ENCODE data around the gene CORO7. TPM values are rescaled to one million over a fixed set of nuclear protein-coding genes. Genes with fewer than 3 reads are reported as not detected.
"Not testable (repeated sequence)": the region's sequence is repeated elsewhere in the genome, so short reads cannot be mapped to it uniquely, and the experiment has no call there.

The CORO7 gene
- polyA plus RNA-seq, 3 donors, result 14.7 to 26.7 (median 21.5) TPM

DNA sequence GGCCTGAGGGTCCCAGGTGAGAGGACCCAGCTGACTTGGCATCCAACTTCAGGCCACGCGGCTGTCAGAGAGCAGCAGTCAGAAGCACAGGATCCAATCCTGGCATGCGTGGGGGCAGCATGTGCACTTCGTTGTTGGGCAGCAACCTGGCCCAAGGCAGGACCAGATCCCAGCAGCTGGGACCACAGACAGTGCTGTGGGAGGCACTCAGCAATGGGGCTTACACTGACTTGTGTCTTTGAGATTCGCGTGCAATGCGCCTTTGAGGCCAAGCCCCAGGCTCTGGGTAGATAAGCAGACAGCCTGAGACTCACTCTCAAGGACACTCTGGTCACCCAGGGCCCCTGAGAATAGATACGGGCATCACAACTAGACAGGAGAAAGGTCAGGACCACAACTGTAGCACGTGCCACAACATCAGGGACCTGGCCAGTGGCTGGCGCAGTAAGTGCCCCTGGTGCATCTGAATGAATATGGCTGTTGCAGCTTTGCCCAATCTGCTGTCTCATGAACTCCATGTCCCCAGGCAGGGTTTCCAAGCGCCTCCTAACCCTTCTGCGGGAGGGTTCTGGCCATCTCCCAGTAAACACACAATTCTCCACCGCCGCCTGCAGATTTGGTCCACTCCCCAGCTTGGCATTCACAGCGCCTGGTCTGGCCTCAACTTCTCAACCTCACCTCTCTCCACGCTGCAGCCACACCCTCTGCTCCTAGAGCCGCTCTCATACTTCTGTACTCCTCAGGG, 68.5 kb downstream of the CORO7 start:
- no peak for DNase-seq (ENCODE audit: extremely low read depth in 1 of 11, low read depth in 9 of 11, low spot score in 4 of 11)

DNA sequence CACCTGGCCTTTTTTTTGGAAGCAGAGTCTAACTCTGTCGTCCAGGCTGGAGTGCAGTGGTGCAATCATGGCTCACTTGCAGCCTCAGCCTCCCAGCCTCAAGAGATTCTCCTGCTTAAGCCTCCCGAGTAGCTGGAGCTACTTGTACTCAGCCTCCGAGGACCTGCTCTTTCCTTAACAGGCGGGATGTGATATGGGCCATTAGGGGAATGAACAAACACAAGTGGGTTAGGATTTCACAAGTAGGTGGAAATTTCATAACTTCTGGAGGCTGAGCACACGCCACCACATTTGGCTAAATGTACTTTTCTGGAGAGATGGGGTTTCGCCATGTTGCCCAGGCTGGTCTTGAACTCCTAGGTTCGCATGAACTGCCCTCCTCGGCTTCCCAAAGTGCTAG, 69.4 kb downstream of the CORO7 start:
- no peak for DNase-seq (ENCODE audit: extremely low read depth in 1 of 11, low read depth in 9 of 11, low spot score in 4 of 11)

DNA sequence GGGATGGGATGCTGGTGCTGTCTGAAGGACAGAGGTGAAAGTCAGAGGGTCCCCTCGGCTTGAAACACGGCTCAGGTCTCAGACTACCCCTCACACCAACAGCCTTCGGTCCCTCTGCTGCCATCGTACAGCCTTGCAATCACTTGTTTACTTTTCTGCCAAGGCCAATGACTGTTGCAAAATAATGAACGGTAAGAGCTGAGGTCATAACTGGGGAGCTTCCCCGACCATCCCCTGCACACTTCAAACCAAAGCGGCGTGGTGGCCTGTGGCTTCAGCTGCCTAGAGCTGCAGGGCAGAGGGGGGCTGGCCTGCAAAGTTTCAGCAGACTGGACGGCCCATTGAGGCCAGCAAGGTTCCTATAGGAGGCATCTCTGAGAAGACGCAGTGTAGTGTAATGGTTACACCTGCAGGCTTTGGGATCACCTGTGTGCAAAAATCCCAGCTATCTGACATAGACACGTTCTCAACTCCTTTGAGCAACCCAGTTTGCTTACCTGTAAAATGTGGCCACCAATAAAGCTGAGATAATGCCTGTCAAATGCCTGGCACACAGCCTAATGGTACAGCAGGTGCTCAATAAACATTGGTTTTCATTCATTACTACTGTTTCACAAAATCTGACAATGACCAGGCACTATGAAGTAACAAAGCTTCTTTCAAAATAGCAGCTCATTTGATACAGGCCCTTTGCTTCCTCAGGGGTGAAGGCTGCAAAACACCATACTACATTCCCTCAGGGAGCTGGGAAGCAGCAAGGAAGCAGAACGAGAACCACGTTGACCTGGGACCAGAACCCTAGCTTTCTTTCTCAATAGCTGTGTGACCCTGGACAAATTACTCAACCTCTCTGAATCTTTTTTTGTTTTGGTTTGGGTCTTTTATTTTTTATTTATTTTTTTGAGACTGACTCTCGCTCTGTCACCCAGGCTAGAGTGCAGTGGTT, 70.3 kb downstream of the CORO7 start:
- no peak for DNase-seq (ENCODE audit: extremely low read depth in 1 of 11, low read depth in 9 of 11, low spot score in 4 of 11)

DNA sequence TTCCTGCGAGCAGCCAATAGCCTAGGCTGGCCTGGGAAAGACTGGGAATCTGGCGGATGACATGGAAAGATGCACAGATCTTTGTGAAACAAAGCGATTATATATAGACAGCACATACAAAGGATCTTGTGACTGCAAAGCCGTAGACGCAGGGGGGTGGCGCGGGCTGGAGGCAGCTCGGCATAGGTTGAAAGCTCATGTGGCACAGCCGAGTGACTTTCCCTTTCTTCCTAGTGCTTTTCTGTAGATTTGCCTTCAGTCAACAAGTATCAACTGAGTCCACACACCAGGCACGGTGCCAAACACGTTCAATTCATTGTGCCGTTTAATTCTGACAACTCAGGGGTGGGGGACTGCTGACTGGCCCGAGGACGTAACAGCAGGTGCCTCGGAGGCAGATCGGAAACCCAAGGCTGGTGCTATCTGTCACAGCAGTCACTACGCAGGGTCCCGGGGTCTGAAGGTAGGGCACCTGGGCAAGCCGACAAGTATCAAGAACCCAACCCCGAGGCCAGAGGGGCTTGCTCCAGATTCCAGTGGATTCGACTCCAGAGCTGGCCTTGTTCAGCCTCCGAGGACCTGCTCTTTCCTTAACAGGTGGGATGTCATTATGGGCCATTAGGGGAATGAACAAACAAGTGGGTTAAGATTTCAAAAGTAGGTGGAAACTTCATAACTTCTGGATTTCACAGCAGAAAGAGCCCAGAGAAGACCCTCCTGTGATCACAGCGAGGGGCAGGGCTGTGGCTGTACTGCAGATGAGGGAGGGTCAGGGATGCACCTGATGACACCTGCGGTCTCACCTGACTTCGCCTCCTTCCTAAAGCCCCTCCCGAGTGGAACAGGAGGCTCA, 71.2 kb downstream of the CORO7 start:
- no peak for DNase-seq (ENCODE audit: extremely low read depth in 1 of 11, low read depth in 9 of 11, low spot score in 4 of 11)

DNA sequence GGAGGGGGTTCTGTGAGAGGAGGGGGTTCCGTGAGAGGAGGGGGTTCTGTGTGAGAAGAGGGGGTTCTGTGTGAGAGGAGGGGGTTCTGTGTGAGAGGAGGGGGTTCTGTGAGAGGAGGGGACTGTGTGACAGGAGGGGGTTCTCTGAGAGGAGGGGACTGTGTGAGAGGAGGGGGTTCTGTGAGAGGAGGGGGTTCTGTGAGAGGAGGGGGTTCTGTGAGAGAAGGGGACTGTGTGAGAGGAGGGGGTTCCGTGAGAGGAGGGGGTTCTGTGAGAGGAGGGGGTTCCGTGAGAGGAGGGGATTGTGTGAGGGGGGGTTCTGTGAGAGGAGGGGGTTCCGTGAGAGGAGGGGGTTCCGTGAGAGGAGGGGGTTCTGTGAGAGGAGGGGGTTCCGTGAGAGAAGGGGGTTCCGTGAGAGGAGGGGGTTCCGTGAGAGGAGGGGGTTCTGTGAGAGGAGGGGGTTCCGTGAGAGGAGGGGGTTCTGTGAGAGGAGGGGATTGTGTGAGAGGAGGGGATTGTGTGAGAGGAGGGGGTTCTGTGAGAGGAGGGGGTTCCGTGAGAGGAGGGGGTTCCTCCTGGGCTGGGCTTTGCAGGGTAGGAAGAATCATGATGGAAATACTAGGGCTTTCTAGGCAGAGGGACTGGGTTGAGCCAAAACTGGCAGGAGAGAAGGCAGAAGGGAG, 72.0 kb downstream of the CORO7 start:
- not testable (repeated sequence) for DNase-seq (ENCODE audit: extremely low read depth in 1 of 11, low read depth in 9 of 11, low spot score in 4 of 11)

DNA sequence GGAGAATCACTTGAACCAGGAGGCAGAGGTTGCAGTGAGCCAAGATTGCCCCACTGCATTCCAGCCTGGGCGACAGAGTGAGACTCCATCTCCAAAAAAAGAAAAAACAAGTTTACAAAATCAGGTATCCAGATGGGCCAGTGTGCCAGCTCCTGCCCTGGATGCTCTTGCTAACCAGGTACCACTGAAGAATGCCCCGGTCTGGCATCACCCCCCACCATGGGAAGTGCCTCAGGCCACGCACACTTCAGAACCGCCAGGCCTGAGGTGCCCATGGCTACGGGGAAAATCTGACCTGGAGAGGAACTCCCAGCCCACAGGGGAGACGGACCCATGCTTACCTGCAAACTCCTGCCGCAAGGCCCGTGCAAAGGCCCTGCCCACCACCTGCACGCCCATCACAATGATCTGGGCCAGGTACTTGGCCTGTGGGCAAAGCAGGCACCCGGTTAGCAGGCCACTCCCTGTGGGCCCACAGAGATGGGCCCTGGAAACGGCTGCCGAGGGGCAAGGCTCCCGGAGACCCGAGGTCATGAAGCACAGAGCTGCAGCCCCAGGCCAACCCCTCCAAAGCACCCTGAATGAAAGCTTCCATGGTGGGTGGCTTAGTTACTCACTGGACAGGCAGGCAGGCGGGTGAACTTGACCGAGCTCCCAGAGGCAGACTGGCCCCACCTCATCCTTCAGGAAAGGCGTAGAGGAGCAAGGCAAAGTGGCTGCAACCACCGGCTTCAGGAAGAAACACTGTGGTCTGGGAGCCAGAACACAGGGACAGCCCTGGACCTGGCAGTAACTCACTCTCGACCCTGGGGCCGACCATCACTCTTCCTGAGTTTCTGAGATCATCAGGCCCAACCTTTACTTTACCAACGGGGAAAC, 73.3 kb downstream of the CORO7 start:
- no peak for DNase-seq (ENCODE audit: extremely low read depth in 1 of 11, low read depth in 9 of 11, low spot score in 4 of 11)

DNA sequence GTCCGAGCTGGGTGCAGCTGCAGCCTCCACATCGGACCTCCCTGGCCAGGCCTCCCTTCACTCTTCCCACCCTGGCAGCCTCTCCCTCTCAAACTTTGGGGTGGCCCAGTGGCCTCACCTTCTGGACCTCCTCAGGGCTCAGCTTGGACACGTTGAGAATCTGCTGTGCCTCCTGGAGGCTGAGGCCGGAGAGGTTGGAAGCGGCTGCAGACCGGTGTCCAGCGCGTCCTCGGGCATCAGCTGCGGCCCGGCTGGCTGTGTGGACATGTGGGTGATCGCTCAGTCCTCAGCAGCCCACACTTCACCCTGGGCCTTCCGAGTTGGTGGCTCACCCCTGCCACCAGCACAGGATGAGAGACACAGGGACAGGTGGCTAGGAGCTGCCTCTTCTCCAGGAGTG, 75.1 kb downstream of the CORO7 start:
- DNase-seq (ENCODE audit: extremely low read depth in 1 of 11, low read depth in 9 of 11, low spot score in 4 of 11), result no peak

DNA sequence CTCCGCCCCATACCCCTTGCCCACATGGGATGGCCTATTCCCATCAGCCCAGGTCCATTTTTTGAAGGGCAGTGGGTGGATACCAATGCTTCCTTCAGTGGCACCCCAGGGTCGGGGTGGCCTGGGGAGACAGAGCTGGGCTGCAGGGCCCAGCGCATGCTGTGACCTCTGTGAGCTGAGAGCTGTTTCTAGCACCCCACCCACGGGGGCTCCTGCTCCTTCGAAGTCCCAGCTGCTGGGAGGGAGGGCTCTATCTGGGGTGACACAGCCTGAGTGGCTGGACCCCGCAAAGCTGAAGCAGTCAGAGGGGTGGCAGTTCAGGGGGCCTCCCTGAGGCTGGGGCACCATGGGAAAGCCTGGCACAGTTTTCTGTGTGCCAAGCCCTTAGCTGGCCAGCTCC, 76.0 kb downstream of the CORO7 start:
- DNase-seq (ENCODE audit: extremely low read depth in 1 of 11, low read depth in 9 of 11, low spot score in 4 of 11), result no peak

DNA sequence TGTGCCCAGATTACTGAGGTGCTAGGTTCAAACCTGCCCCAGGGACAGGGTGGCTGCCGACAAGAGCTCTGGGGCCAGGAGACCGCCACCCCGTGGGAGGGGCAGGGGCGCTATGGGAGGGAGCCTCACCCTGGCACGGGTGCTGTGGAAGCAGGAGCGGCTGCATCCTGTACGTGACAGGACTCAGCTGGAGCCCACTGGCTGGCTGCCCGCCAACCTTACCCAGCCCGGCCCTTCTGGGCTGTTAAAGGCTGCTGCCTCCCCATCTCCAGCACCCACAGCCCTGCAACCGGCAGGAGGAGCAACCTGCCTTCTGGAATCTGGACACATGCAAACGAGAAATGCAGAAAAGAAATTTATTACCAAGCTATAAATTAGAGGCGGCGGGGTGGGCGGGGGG, 76.5 kb downstream of the CORO7 start:
- no peak for DNase-seq (ENCODE audit: extremely low read depth in 1 of 11, low read depth in 9 of 11, low spot score in 4 of 11)

DNA sequence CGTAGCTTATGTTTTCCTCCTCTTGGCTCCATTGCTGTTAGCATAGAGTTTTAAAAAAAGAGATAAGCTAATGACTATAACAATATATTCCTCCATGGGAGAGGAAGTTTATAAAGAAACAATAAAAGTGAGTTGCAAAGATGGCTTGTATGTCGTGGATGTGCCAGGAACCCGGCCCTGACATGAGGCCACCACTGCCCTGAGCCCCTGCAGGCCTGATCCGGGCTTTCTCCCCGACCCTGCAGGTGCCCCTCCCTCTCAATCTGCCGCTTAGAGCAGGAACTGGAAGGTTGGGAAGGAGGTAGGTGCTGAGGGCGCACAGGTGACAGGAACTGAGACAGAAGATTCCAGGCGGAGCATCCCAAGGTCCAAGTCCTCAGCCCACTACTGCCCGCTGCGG, 76.9 kb downstream of the CORO7 start:
- no peak for DNase-seq (ENCODE audit: extremely low read depth in 1 of 11, low read depth in 9 of 11, low spot score in 4 of 11)

DNA sequence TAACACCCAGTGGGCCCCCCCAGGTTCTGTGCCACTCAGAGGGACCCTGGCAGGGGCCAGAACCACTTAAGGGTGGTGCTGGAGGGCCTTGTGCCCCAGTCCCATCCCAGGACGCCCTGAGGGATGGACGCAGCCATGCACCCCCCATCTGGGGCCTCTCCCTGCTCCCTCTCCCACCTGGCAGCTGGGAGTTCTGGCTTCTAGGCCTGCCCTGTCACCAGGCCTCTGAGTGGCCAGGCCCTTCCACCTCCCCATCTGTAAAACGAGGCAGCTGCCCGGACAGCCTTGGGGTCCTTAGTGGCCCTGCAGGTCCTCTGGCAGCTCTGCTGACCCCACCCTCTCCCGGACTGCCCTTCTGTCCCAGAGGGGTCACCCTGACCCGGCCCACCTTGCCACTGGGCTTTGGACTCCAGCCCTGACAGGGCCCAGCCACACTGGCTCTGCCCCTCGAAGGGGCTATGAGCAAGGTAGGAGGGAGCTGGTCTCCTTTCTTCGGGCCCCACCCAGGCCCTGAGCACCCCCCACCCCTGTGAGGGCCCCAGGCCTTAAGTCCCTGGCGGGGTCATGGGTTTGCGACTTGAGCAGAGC, 77.6 kb downstream of the CORO7 start:
- no peak for DNase-seq (ENCODE audit: extremely low read depth in 1 of 11, low read depth in 9 of 11, low spot score in 4 of 11)

DNA sequence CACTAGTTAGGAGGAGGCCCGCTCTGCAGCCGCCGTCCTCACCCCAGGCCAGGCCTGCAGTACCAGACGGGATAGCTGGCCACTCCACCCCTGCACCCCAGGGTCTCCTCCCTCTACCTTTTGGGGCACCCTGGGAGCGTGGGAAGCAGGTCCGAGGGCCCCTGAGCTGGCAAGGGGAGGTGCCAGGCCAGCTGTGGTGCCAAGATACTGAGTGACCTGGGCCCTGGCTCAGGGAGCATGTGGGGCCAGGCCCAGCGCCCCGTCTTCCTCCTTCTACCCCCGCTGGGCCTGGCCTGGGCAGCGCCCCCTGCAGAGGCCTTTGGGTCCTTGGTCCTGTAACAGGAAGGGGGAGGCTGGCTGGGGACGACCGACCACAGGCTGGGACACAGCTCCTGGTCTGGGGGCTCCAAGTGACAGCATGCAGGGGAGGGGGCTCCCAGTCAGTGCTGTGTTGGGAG, 78.2 kb downstream of the CORO7 start:
- no peak for DNase-seq (ENCODE audit: extremely low read depth in 1 of 11, low read depth in 9 of 11, low spot score in 4 of 11)

DNA sequence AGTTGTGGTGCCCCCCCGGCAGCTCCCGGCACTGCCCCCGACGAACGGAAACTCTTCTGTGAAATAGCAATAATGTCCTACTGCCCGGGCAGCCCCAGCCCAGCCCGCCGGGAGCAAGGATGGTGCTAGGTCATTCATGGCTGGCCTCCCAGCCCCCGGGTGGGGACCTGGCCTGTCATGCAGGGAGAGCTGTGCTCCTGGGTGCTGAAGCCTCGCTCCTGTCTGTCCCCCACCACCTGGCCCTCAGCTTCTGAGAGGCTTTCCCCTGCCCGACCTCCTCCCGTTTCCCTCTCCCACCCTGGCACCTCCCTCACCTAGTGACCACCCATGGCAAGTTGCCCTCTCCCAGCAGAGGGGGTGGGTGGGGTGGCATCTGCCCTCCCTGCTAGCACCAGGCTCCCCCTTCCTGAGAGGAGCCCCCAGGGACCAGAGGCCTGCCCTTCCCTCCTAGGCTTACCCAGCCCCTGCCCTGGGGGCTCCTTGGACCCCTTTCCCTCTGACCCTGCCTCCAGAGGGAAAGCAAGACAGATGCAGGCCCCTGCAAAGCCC, 78.8 kb downstream of the CORO7 start:
- no peak for DNase-seq (ENCODE audit: extremely low read depth in 1 of 11, low read depth in 9 of 11, low spot score in 4 of 11)

DNA sequence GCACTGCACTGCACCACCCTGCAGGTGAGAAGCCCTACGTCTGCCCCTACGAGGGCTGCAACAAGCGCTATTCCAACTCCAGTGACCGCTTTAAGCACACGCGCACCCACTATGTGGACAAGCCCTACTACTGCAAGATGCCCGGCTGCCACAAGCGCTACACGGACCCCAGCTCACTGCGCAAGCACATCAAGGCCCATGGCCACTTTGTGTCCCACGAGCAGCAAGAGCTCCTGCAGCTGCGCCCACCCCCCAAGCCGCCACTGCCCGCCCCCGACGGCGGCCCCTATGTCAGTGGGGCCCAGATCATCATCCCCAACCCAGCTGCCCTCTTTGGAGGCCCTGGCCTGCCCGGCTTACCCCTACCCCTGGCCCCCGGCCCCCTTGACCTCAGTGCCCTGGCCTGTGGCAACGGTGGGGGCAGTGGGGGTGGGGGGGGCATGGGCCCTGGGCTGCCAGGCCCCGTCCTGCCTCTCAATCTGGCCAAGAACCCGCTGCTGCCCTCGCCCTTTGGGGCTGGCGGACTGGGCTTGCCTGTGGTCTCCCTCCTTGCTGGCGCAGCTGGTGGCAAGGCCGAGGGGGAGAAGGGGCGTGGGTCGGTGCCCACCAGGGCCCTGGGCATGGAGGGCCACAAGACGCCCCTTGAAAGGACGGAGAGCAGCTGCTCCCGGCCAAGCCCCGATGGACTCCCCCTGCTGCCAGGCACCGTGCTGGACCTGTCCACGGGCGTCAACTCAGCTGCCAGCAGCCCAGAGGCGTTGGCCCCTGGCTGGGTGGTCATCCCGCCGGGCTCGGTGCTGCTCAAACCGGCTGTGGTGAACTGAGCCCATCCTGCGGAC, 79.5 kb downstream of the CORO7 start:
- no peak for DNase-seq (ENCODE audit: extremely low read depth in 1 of 11, low read depth in 9 of 11, low spot score in 4 of 11)

DNA sequence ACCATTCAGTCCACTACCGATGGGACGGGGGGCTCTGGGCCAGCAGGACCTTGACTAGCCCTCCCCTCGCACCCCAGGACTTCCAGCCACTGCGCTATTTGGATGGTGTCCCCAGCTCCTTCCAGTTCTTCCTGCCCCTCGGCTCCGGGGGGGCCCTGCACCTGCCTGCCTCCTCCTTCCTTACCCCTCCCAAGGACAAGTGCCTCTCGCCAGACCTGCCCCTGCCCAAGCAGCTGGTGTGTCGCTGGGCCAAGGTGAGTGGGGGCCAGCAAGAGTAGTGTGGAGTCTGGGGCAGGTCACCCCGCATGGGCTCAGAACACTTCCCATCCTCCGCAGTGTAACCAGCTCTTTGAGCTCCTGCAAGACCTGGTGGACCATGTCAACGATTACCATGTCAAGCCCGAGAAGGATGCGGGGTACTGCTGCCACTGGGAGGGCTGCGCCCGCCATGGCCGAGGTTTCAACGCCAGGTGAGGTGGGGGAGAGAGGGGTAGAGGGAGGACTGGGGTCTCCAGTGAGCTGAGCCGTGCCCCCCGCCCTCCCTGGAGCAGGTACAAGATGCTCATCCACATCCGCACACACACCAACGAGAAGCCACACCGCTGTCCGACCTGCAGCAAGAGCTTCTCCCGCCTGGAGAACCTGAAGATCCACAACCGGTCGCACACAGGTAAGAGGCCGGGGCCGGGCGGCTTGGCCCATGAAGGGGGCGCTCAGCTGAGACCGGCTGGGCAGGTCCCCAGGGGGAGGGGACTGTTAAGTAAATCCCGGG, 81.5 kb downstream of the CORO7 start:
- no peak for DNase-seq (ENCODE audit: extremely low read depth in 1 of 11, low read depth in 9 of 11, low spot score in 4 of 11)

DNA sequence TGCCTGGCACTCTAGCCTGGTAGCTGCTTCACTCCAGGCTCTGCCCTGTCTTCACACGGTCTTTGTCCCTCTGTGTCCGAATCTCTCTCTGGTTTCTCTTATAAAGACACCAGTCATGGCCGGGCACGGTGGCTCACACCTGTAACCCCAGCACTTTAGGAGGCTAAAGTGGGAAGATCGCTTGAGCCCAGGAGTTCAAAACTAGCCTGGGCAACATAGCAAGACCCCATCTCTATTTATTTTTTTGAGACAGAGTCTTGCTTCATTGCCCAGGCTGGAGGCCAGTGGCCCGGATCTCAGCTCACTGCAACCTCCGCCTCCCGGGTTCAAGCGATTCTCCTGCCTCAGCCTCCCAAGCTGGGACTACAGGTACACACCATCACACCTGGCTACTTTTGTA, 82.7 kb downstream of the CORO7 start:
- DNase-seq (ENCODE audit: extremely low read depth in 1 of 11, low read depth in 9 of 11, low spot score in 4 of 11), result not testable (repeated sequence)

Measured in renal cortex interstitium (tissue), 11 donors.